Body of pancreas (tissue), 4 donors: ENCODE measurements around the gene IBTK.

ENCODE experiments used
- POLR2A ChIP-seq, 3 donors: fragments of 450-650 bp; IDR thresholded peaks; one replicate each; pipeline ENCODE4 v1.6.1; 2016; ENCODE audit warnings: antibody characterized with exemption in 3 of 3, mild to moderate bottlenecking in 2 of 3
- TF ChIP-seq, protein P1 (sequence below), 7 experiments: fragments of 450-650 bp in 4 of 7; fragments of 200-600 bp in 3 of 7; sonication (generic) in 3 of 7; IDR thresholded peaks; one replicate each; pipeline ENCODE4 v1.5.1; 2016 to 2019; ENCODE audit warnings: antibody characterized with exemption in 7 of 7

DNA sequence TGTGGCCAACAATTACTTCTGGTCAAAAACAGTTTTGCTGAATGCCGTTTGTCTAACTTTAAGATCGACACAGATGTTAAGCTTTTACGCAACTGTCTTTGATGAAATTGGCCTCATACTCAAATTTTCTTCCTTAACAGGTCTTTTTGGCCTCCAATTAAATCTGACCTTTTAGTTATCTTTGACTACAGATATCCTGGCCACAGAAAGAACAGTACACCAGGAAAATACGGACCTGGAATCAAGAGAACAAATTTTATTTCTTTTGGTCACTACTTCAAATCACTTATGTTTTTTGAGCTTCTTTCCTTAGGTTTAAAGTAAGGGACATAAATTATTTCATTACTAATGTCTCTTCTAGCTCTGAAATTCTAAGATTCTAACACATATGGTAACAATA is 49.8 kb downstream of the IBTK start:
- TF ChIP-seq, protein P1, sequence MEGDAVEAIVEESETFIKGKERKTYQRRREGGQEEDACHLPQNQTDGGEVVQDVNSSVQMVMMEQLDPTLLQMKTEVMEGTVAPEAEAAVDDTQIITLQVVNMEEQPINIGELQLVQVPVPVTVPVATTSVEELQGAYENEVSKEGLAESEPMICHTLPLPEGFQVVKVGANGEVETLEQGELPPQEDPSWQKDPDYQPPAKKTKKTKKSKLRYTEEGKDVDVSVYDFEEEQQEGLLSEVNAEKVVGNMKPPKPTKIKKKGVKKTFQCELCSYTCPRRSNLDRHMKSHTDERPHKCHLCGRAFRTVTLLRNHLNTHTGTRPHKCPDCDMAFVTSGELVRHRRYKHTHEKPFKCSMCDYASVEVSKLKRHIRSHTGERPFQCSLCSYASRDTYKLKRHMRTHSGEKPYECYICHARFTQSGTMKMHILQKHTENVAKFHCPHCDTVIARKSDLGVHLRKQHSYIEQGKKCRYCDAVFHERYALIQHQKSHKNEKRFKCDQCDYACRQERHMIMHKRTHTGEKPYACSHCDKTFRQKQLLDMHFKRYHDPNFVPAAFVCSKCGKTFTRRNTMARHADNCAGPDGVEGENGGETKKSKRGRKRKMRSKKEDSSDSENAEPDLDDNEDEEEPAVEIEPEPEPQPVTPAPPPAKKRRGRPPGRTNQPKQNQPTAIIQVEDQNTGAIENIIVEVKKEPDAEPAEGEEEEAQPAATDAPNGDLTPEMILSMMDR (IDR thresholded peaks at IDR 0.05), result no peak
- TF ChIP-seq POLR2A (IDR thresholded peaks at IDR 0.05), result no peak
